ENCODE results near the gene RPLP2.

Gene RPLP2

GRCh38 chr11:842370-843002 lies 32.7 kb downstream of the RPLP2 start, which contains the start of the genes POLR2L and TSPAN4:
POLR2L (minus strand) TSS chr11:842529; CDS start chr11:842508, 21 bp downstream.
TSPAN4 (plus strand) TSS chr11:842852; CDS start chr11:850305, 7,453 bp downstream.
- peak; percentile 94 for DNase-seq (ENCODE audit: extremely low spot score)
- ChIA-PET CTCF (interaction anchor here (0.8 to 1.7 kb wide), 6 partner anchors 12 to 210 kb away, joined by 3 to 7 read pairs (median 3); partner anchors contain the start of gene PNPLA2), POLR2A (interaction anchor here (1.0 to 1.5 kb wide), 3 partner anchors 10 to 23 kb away, joined by 5 to 7 read pairs (median 5); partner anchors contain the start of genes CD151 and PNPLA2)
- TF ChIP-seq CTCF (IDR thresholded peaks at IDR 0.05; ENCODE audit: control extremely low read depth, extremely low read depth, low read depth, missing control alignments), result no peak

- DNase-seq (ENCODE audit: extremely low spot score), result no peak
- CTCF ChIA-PET, result interaction anchor here (0.9 to 1.7 kb wide), 5 partner anchors 12 to 210 kb away, joined by 3 to 7 read pairs (median 3); partner anchors contain the start of gene PNPLA2
Observed at GRCh38 chr11:843086-843734, 33.4 kb downstream of the RPLP2 start.

GRCh38 chr11:843818-844692 lies 34.3 kb downstream of the RPLP2 start:
- CTCF ChIA-PET, result interaction anchor here (1.2 to 1.7 kb wide), 3 partner anchors 13 to 209 kb away, joined by 3 to 5 read pairs (median 3); no protein-coding TSS in a partner anchor
- POLR2A ChIA-PET, result interaction anchor here (0.6 to 1.3 kb wide), 3 partner anchors 10 to 236 kb away, joined by 4 to 6 read pairs (median 5); partner anchors contain the start of gene CD151
- DNase-seq (ENCODE audit: extremely low spot score), result no peak
- TF ChIP-seq CTCF (IDR thresholded peaks at IDR 0.05; ENCODE audit: control extremely low read depth, extremely low read depth, low read depth, missing control alignments), result no peak

More at GRCh38 chr11:843086-843734, 33.4 kb downstream of the RPLP2 start:
- POLR2A ChIA-PET, result interaction anchor here (0.6 to 1.3 kb wide), 4 partner anchors 11 to 237 kb away, joined by 4 to 6 read pairs (median 5); partner anchors contain the start of genes CD151 and PNPLA2
- no peak for TF ChIP-seq CTCF (IDR thresholded peaks at IDR 0.05; ENCODE audit: control extremely low read depth, extremely low read depth, low read depth, missing control alignments)

GRCh38 chr11:844693-845644 lies 35.2 kb downstream of the RPLP2 start:
- peak; percentile 63 for DNase-seq (ENCODE audit: extremely low spot score)
- TF ChIP-seq CTCF (IDR thresholded peaks at IDR 0.05; ENCODE audit: control extremely low read depth, extremely low read depth, low read depth, missing control alignments), result no peak
- ChIA-PET POLR2A (no interaction called here), CTCF (interaction anchor here (1.2 kb wide), 1 partner anchor 207 kb away, joined by 5 read pairs; no protein-coding TSS in a partner anchor)

GRCh38 chr11:845872-846495 lies 36.2 kb downstream of the RPLP2 start:
- DNase-seq (ENCODE audit: extremely low spot score), result no peak
- no peak for TF ChIP-seq CTCF (IDR thresholded peaks at IDR 0.05; ENCODE audit: control extremely low read depth, extremely low read depth, low read depth, missing control alignments)
- CTCF ChIA-PET, result interaction anchor here (1.1 to 3.7 kb wide), 4 partner anchors 8 to 205 kb away, joined by 3 to 48 read pairs (median 10); no protein-coding TSS in a partner anchor
- POLR2A ChIA-PET, result no interaction called here

All from GM10248 (cell line).